ENCODE measurements around the gene SLC35F1.

GRCh38 chr6:117958536-117958935 lies 51.5 kb downstream of the SLC35F1 start:
- TF ChIP-seq SMC3 (IDR thresholded peaks at IDR 0.05) (no peak), POLR2A (IDR thresholded peaks at IDR 0.05; ENCODE audit: low read length) (no peak), CTCF (IDR thresholded peaks at IDR 0.05) (no peak), ZFP36 (IDR thresholded peaks at IDR 0.05; ENCODE audit: borderline replicate concordance, partially characterized antibody) (no peak), TP53 (CRISPR knock-in tag; IDR thresholded peaks at IDR 0.05) (no peak), RCOR1 (IDR thresholded peaks at IDR 0.05; ENCODE audit: low read depth, low read length) (no peak), USF2 (IDR thresholded peaks at IDR 0.05) (no peak), ATOH8 (CRISPR knock-in tag; IDR thresholded peaks at IDR 0.05; ENCODE audit: low read depth) (no peak), JUN (IDR thresholded peaks at IDR 0.05) (no peak), RFX5 (IDR thresholded peaks at IDR 0.05) (no peak), NR3C1 (IDR thresholded peaks at IDR 0.05) (no peak), BCL3 (IDR thresholded peaks at IDR 0.05) (no peak)
